Measurements from ENCODE around the gene IFITM10.

DNA sequence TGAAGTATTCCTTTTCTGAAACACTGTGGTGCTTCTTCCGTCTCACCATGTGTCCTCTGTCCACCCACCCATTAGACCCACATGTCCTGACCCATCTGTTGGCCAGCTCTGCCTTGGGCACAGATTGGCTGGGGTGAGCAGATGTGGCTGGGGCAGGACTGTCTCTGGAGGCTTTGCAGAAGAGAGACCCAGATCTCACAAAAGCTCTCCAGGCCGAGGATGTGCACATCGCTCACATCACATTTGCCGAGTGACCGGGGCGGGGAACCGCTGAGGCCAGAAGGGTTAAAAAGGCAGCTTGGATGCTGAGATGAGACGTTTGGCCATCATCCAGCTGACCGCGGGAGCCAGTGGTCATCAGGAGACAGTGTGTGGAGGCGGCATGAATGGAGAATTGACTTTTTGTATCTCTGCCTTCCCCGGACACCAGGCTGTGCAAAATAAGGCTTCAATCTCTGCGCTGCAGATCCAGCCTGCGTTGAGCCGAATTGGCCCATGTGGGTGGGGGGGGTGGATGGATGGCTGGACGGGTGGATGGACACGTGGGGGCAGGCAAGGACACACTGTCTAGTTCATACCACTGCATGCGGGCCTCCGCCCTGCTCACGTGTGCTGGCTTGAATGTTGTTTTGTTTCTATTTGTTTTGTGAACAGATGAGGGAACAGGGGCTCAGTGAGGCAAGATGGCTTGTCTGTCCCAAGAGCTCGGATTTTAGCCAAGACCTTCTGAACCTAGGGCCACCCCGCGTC is 6.1 kb downstream of the IFITM10 start:
- no peak for TF ChIP-seq POLR2A (IDR thresholded peaks at IDR 0.05; ENCODE audit: low read length)
- no peak for TF ChIP-seq GATA1 (IDR thresholded peaks at IDR 0.05; ENCODE audit: low read depth, low read length)
